GM12872 (cell line): Measurements from ENCODE around the gene UCK2.

ENCODE experiments used
- CTCF ChIP-seq: IDR thresholded peaks from 3 replicates; pipeline ENCODE4 v1.5.1; 2011; ENCODE audit warnings: low read depth, mild to moderate bottlenecking, low read length, moderate library complexity; ENCODE audit not compliant: insufficient read depth

UCK2 gene

DNA sequence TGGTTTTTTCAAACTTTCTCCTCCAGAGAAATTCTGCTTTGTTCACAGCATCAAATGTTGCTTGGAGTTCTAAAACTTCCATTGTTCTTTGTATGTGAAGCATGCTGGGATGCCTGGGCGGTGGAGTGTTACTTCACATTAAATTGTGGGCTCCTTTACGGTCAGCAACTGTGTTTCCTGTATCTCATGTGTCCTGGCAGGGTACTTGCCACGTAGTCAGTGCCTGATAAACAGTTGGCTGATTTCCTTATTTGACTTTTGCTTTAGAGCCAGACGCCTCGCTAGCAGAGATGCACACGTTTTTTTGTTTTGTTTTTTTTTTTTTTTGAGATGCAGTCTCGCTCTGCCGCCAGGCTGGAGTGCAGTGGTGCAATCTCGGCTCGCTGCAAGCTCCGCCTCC, 96.7 kb downstream of the UCK2 start:
- TF ChIP-seq CTCF = no peak

- TF ChIP-seq CTCF = no peak
These were observed 98.2 kb downstream of the UCK2 start for GRCh38 chr1:165925498-165926079.

DNA sequence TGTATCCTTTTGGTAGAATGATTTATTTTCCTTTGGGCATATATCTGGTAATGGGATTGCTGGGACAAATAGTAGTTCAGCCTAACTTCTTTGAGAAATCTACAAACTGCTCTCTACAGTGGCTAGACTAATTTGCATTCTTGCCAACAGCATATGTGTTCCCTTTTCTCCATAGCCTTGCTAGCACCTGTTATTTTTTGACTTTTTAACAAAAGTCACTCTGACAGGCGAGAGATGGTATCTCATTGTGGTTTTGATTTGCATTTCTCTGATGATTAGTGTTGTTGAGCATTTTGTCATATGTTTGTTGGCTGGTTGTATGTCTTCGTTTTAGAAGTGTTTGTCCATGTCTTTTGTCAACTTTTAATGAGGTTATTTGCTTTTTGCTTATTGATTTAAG, 99.8 kb downstream of the UCK2 start:
- no peak for TF ChIP-seq CTCF

- TF ChIP-seq CTCF = peak; percentile 74
These were observed 100.8 kb downstream of the UCK2 start for GRCh38 chr1:165928075-165928731.

DNA sequence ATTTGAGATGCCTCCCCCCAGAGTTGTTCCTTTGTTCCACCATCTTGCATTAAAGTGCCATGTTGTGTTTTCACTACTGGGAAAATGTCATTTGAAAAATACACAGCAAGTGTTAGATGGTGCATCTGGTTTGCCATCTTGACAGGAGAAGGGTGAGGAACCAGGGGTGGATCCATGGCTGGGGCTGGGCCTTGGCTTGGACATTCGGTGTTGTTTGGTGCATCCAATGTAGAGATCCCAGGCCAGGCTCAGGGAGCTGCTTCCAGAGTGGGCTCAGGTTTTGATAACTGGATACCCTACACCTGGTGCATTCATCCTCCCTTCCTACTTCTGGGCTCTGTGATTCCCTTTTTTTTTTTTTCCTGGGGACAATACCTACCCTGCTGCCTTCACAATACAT, 103.5 kb downstream of the UCK2 start:
- no peak for TF ChIP-seq CTCF

- TF ChIP-seq CTCF = no peak
These were observed 106.2 kb downstream of the UCK2 start for GRCh38 chr1:165933446-165934170.

- no peak for TF ChIP-seq CTCF
These were observed 109.1 kb downstream of the UCK2 start for GRCh38 chr1:165936542-165936941.
